Endothelial cell of umbilical vein (primary cell): ENCODE results near the gene WDR38.

Experiments used
- CTCF ChIP-seq, 2 donors: IDR thresholded peaks; 1 replicate in 1 of 2; 2 replicates in 1 of 2; pipeline ENCODE4 v1.5.1; 2011; ENCODE audit warnings: low read length in 2 of 2, mild to moderate bottlenecking in 2 of 2, moderate library complexity in 2 of 2, control low read depth in 1 of 2, inconsistent platforms in 1 of 2, low read depth in 1 of 2; ENCODE audit not compliant: insufficient read depth in 1 of 2; ENCODE audit errors: extremely low read depth in 1 of 2
- MYC ChIP-seq: IDR thresholded peaks from one replicate; pipeline ENCODE4 v1.6.1; 2011; ENCODE audit warnings: mild to moderate bottlenecking, low read depth, low read length
- POLR2AphosphoS5 ChIP-seq: IDR thresholded peaks from 2 replicates; pipeline ENCODE4 v1.6.1; 2012; ENCODE audit warnings: low read depth, mild to moderate bottlenecking, control low read depth, low read length, moderate library complexity; ENCODE audit not compliant: insufficient read depth

- TF ChIP-seq POLR2AphosphoS5 (no peak), CTCF (IDR thresholded peaks at IDR 0.05; ENCODE audit: extremely low read depth in 1 of 2, insufficient read depth in 1 of 2, low read depth in 1 of 2, low read length in 2 of 2) (no peak), MYC (no peak)
Measured at GRCh38 chr9:124877021-124877782, 23.9 kb downstream of the WDR38 start.
